ENCODE measurements around the gene HDHD3. TPM values are rescaled to one million over a fixed set of nuclear protein-coding genes. Genes with fewer than 3 reads are reported as not detected.

Gene HDHD3
- 10 to 100 TPM; 17.6 to 30.1 TPM for total RNA-seq

- Histone ChIP-seq H3K4me3 (peak within 1 kb of the TSS; percentile 100), H3K4me1 (ENCODE audit: control insufficient read depth in 1 of 2, low read depth in 2 of 2) (peaks cover 4 to 20% of the 10 kb centered on the region in 2 donors), H3K27me3 (replicated peaks; ENCODE audit: insufficient read depth) (no peaks in the 10 kb centered on the region), H3K9me3 (no peaks in the 10 kb centered on the region), H3K27ac (peak within 1 kb of the TSS; percentile 77 to 79), H3K36me3 (peaks cover 18% of the 10 kb centered on the region)
- TF ChIP-seq CTCF (IDR thresholded peaks at IDR 0.05): no peak
- ATAC-seq (ENCODE audit: insufficient number of reproducible peaks, low FRiP score, low read depth) (peak; percentile 77), DNase-seq (ENCODE audit: low spot score) (peak; percentile 31)
Measured at GRCh38 chr9:113376634-113377567, at the start of gene HDHD3. TSS of gene HDHD3 (minus strand) at chr9:113376986. CDS start at chr9:113374354, 2,632 bp downstream.

- Histone ChIP-seq H3K27me3 (replicated peaks; ENCODE audit: insufficient read depth) (no peaks in the 10 kb centered on the region), H3K36me3 (no peaks in the 10 kb centered on the region), H3K4me1 (ENCODE audit: control insufficient read depth in 1 of 2, low read depth in 2 of 2) (no peaks in the 10 kb centered on the region), H3K9me3 (no peaks in the 10 kb centered on the region), H3K27ac (no peak overlapping the region), H3K4me3 (no peak overlapping the region)
- DNase-seq (ENCODE audit: low spot score) (no peak), ATAC-seq (ENCODE audit: insufficient number of reproducible peaks, low FRiP score, low read depth) (no peak)
- no peak for TF ChIP-seq CTCF (IDR thresholded peaks at IDR 0.05)
Measured at GRCh38 chr9:113425072-113425471, 48.3 kb upstream of the HDHD3 start.

DNA sequence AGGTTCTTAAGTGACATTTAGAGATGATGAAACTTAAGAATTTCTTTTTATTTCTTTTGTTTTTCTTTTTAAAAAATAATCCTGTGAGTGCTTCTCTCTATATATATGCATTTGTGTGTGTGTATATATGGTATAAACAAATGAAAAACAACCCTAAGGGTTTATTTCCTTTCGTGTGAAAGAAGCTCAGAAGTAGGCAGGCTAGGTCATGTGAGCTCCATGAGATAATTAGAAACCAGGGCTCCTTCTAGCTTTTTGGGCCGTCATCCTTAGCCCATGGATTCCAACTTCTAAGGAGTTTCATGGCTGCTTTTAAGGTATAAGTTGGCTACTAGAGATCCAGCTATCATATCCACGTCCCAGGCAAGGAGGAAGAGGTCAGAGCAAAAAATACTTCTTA, 44.9 kb upstream of the HDHD3 start:
- H3K9me3 ChIP-seq: no peaks in the 10 kb centered on the region
- DNase-seq (ENCODE audit: low spot score) (no peak), ATAC-seq (ENCODE audit: insufficient number of reproducible peaks, low FRiP score, low read depth) (no peak)
- no peak overlapping the region for H3K4me3 ChIP-seq
- no peak for TF ChIP-seq CTCF (IDR thresholded peaks at IDR 0.05)
- no peak overlapping the region for H3K27ac ChIP-seq
- no peaks in the 10 kb centered on the region for H3K4me1 ChIP-seq (ENCODE audit: control insufficient read depth in 1 of 2, low read depth in 2 of 2)
- H3K27me3 ChIP-seq (replicated peaks; ENCODE audit: insufficient read depth): no peaks in the 10 kb centered on the region
- H3K36me3 ChIP-seq: no peaks in the 10 kb centered on the region

DNA sequence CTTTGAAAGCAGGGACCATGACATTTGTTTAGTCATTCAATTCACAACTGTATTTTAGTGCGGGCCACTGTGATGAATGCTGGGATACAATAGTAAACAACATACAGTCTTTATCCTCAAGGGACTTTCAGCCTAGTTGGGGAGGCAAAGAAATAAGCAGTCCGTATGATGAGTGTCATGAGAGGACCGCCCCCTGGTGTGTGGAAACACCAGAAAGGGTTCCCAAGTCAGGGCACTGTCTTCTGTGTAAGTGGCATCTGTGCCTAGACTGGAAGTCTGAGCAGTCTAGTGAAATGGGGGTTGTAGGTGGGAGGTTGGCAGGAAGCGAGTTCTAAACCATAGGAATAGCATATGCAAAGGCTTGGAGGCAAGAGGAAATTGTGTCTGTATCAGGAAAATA, 40.6 kb upstream of the HDHD3 start:
- no peak for ATAC-seq (ENCODE audit: insufficient number of reproducible peaks, low FRiP score, low read depth)
- H3K27ac ChIP-seq: no peak overlapping the region
- no peaks in the 10 kb centered on the region for H3K4me1 ChIP-seq (ENCODE audit: control insufficient read depth in 1 of 2, low read depth in 2 of 2)
- TF ChIP-seq CTCF (IDR thresholded peaks at IDR 0.05): no peak
- H3K27me3 ChIP-seq (replicated peaks; ENCODE audit: insufficient read depth): no peaks in the 10 kb centered on the region
- H3K9me3 ChIP-seq: no peaks in the 10 kb centered on the region
- H3K4me3 ChIP-seq: no peak overlapping the region
- no peaks in the 10 kb centered on the region for H3K36me3 ChIP-seq
- DNase-seq (ENCODE audit: low spot score): no peak

- peaks cover 2 to 3% of the 10 kb centered on the region in 2 donors for H3K4me1 ChIP-seq (ENCODE audit: control insufficient read depth in 1 of 2, low read depth in 2 of 2)
- no peak overlapping the region for H3K4me3 ChIP-seq
- no peaks in the 10 kb centered on the region for H3K27me3 ChIP-seq (replicated peaks; ENCODE audit: insufficient read depth)
- DNase-seq (ENCODE audit: low spot score) (no peak), ATAC-seq (ENCODE audit: insufficient number of reproducible peaks, low FRiP score, low read depth) (no peak)
- H3K27ac ChIP-seq: no peak overlapping the region
- H3K36me3 ChIP-seq: no peaks in the 10 kb centered on the region
- no peak for TF ChIP-seq CTCF (IDR thresholded peaks at IDR 0.05)
- no peaks in the 10 kb centered on the region for H3K9me3 ChIP-seq
Measured at GRCh38 chr9:113416149-113416721, 39.4 kb upstream of the HDHD3 start.

Data from thoracic aorta (tissue), 2 donors.